Measurements from ENCODE around the gene LINGO3. TPM values are rescaled to one million over a fixed set of nuclear protein-coding genes. Genes with fewer than 3 reads are reported as not detected.

The LINGO3 gene
- total and polyA plus RNA-seq, 8 donors, result not detected

DNA sequence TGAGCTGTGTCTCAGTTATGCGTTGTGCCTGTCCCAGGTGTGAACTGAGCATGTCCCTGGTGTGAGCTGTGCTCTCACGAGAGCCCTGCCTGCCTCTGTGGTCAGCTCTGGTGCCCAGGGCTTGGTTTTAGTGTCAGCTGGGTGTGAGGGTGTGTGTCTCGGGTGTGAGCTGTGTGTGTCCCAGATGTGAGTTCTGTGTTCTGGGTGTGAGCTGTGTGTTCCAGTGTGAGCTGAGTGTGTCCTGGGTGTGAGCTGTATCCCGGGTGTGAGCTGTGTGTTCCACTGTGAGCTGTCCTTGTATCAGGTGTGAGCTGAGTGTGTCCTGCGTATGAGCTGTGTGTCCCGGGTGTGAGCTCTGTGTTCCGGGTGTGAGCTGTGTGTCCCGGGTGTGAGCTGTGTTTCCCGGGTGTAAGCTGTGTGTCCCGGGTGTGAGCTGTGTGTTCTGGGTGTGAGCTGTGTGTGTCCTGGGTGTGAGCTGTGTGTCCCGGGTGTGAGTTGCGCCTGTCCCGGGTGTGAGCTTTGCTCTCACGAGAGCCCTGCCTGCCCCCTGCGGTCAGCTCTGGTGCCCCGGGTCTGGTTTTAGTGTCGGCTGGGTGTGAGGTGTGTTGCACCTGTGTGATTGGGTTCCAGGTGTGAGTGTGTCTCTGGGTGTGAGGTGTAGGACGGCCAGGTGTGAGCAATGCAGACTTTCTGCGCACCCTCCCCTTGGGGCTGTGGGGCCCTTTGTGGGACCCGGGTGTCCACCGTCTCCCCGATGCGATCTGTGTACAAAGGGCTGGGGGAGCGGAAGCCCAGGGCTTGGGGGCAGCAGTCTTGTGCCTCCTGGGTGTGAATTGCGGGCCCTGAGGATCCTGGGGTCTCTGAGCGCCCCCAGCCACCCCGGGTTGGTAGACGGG lies 18.9 kb downstream of the LINGO3 start:
- Histone ChIP-seq H3K36me3 (no peaks in the 10 kb centered on the region), H3K27me3 (peaks cover 17 to 80% (median 49%) of the 10 kb centered on the region in 3 donors), H3K4me3 (peak overlapping the region; percentile 41 to 56 (median 44)), H3K4me1 (peaks cover 27 to 40% (median 30%) of the 10 kb centered on the region in 4 donors), H3K27ac (peak overlapping the region; percentile 16 to 84 (median 66)), H3K9me3 (no peaks in the 10 kb centered on the region)
- TF ChIP-seq POLR2AphosphoS5 (IDR thresholded peaks at IDR 0.05) (no peak), POLR2A (IDR thresholded peaks at IDR 0.05) (no peak), EP300 (IDR thresholded peaks at IDR 0.05) (no peak), CTCF (IDR thresholded peaks at IDR 0.05) (no peak)
- intact Hi-C loops (cut with DNase I; ENCODE audit: low total_unique reads), result loop anchor here (10.0 kb wide), 1 partner anchor 156 kb away; no protein-coding TSS in a partner anchor
- no peak for DNase-seq
- WGBS, 5 donors, result 51 to 66% (median 58%) methylated on average over 19 to 28 of the region's 28 CpGs

DNA sequence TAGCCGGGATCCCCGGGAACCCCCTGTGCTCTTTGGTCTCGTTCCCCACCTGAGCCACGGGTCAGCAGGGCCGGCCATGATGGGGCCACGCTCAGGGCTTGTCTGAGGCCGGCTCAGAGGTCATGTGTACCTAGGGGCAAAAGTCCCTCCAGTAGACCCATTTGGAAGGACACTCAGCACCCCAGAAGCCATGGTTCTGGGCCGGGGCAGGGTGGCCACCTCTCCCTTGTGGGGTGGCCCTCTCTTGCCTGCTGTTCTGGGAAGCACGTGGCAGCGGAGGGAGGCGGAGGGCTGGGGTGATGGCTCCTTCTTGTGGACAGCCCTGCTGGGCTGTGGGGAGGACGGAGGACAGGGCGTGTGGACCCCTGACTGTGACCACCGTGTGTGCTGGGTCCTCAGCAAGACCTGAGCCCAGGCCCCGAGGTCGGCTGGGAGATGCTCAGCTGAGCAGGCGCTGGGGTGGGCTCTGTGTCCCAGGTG lies 19.6 kb downstream of the LINGO3 start:
- peak overlapping the region in 2 of 5 donors; percentile 75 to 84 for H3K27ac ChIP-seq
- H3K4me3 ChIP-seq, result no peak overlapping the region
- no peak for DNase-seq
- H3K9me3 ChIP-seq, result no peaks in the 10 kb centered on the region
- WGBS, 5 donors, result 72 to 76% (median 74%) methylated on average over 11 to 17 of the region's 17 CpGs
- peaks cover 14 to 75% (median 49%) of the 10 kb centered on the region in 3 donors for H3K27me3 ChIP-seq
- peaks cover 27 to 34% (median 28%) of the 10 kb centered on the region in 4 donors for H3K4me1 ChIP-seq
- intact Hi-C loops (cut with DNase I; ENCODE audit: low total_unique reads), result loop anchor here (10.0 kb wide), 1 partner anchor 156 kb away; no protein-coding TSS in a partner anchor
- TF ChIP-seq POLR2A (IDR thresholded peaks at IDR 0.05) (no peak), EP300 (IDR thresholded peaks at IDR 0.05) (no peak), CTCF (IDR thresholded peaks at IDR 0.05) (no peak), POLR2AphosphoS5 (IDR thresholded peaks at IDR 0.05) (no peak)
- no peaks in the 10 kb centered on the region for H3K36me3 ChIP-seq

GRCh38 chr19:2287585-2288337 lies 20.2 kb downstream of the LINGO3 start:
- H3K9me3 ChIP-seq, result no peaks in the 10 kb centered on the region
- DNase-seq, result no peak
- intact Hi-C loops (cut with DNase I; ENCODE audit: low total_unique reads), result loop anchor here (10.0 kb wide), 1 partner anchor 157 kb away; no protein-coding TSS in a partner anchor
- peak overlapping the region in 2 of 5 donors; percentile 75 to 84 for H3K27ac ChIP-seq
- WGBS, 5 donors, result 69 to 83% (median 74%) methylated on average over 12 to 13 of the region's 13 CpGs
- H3K4me3 ChIP-seq, result no peak overlapping the region
- H3K27me3 ChIP-seq, result peaks cover 14 to 73% (median 45%) of the 10 kb centered on the region in 3 donors
- H3K36me3 ChIP-seq, result no peaks in the 10 kb centered on the region
- H3K4me1 ChIP-seq, result peaks cover 27 to 40% (median 31%) of the 10 kb centered on the region in 4 donors
- TF ChIP-seq CTCF (IDR thresholded peaks at IDR 0.05) (no peak), EP300 (IDR thresholded peaks at IDR 0.05) (no peak), POLR2A (IDR thresholded peaks at IDR 0.05) (no peak), POLR2AphosphoS5 (IDR thresholded peaks at IDR 0.05) (no peak)
